GM18508 (cell line): ENCODE results near the gene MBNL2.

Experiments used
- ATAC-seq: cut with Tn5 transposase; IDR thresholded peaks from one replicate; pipeline ENCODE4 v1.9.1; 2021; ENCODE audit warnings: moderate number of reproducible peaks; ENCODE audit not compliant: insufficient read depth, unreplicated experiment

The MBNL2 gene

GRCh38 chr13:97390941-97391600 is 168.9 kb downstream of the MBNL2 start:
- ATAC-seq: no peak

- ATAC-seq: no peak
Observed at GRCh38 chr13:97392020-97392419, 169.9 kb downstream of the MBNL2 start.

GRCh38 chr13:97394542-97394941 is 172.4 kb downstream of the MBNL2 start:
- no peak for ATAC-seq

GRCh38 chr13:97395447-97396136 is 173.5 kb downstream of the MBNL2 start:
- ATAC-seq: no peak

- no peak for ATAC-seq
Observed at GRCh38 chr13:97397267-97397666, 175.1 kb downstream of the MBNL2 start.

- ATAC-seq: no peak
Observed at GRCh38 chr13:97401421-97401820, 179.3 kb downstream of the MBNL2 start.

GRCh38 chr13:97403893-97404750 is 182.0 kb downstream of the MBNL2 start:
- no peak for ATAC-seq

- ATAC-seq: no peak
Observed at GRCh38 chr13:97407540-97407939, 185.4 kb downstream of the MBNL2 start.

- no peak for ATAC-seq
Observed at GRCh38 chr13:97408938-97409337, 186.8 kb downstream of the MBNL2 start.

- ATAC-seq: no peak
Observed at GRCh38 chr13:97411984-97412383, 189.9 kb downstream of the MBNL2 start.

- ATAC-seq: no peak
Observed at GRCh38 chr13:97413694-97414093, 191.6 kb downstream of the MBNL2 start.

GRCh38 chr13:97414392-97414791 is 192.3 kb downstream of the MBNL2 start:
- ATAC-seq: no peak

GRCh38 chr13:97417698-97418097 is 195.6 kb downstream of the MBNL2 start:
- no peak for ATAC-seq

- ATAC-seq: no peak
Observed at GRCh38 chr13:97422118-97423054, 200.3 kb downstream of the MBNL2 start.

- no peak for ATAC-seq
Observed at GRCh38 chr13:97423300-97424045, 201.3 kb downstream of the MBNL2 start.

GRCh38 chr13:97425590-97425989 is 203.5 kb downstream of the MBNL2 start:
- no peak for ATAC-seq

GRCh38 chr13:97426695-97427094 is 204.6 kb downstream of the MBNL2 start:
- no peak for ATAC-seq

GRCh38 chr13:97429681-97430081 is 207.5 kb downstream of the MBNL2 start:
- ATAC-seq: no peak

- no peak for ATAC-seq
Observed at GRCh38 chr13:97430296-97430695, 208.2 kb downstream of the MBNL2 start.
